SK-N-MC (cell line): ENCODE measurements around the gene RAD50.

Experiments
- EZH2 ChIP-seq: fragments of 200-600 bp; sonication (generic); IDR thresholded peaks from one replicate; pipeline ENCODE4 v1.6.1; 2017; ENCODE audit warnings: antibody characterized with exemption
- POLR2AphosphoS5 ChIP-seq: IDR thresholded peaks from 2 replicates; pipeline ENCODE4 v1.6.1; 2012; ENCODE audit warnings: mild to moderate bottlenecking, low read depth, low read length, borderline replicate concordance

DNA sequence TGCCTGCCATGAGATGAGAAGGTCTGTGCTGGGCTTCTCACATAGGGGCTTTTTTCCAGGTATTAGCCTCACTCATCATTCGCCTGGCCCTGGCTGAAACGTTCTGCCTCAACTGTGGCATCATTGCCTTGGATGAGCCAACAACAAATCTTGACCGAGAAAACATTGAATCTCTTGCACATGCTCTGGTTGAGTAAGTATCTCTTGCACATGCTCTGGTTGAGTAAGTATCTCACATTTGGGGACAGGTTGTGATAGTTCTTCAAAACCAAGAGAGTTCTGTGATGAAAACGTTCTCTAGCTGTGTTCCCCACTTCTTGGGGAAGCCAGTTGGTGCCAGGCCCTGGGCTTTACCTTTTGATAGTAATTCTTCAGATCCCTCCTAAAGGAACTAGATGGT lies 83.8 kb downstream of the RAD50 start:
- TF ChIP-seq POLR2AphosphoS5 (no peak), EZH2 (no peak)
